Endothelial cell of umbilical vein (primary cell): ENCODE measurements around the gene CAMSAP1.

Experiments
- CTCF ChIP-seq, 2 donors: IDR thresholded peaks; 1 replicate in 1 of 2; 2 replicates in 1 of 2; pipeline ENCODE4 v1.5.1; 2011; ENCODE audit warnings: low read length in 2 of 2, mild to moderate bottlenecking in 2 of 2, moderate library complexity in 2 of 2, control low read depth in 1 of 2, inconsistent platforms in 1 of 2, low read depth in 1 of 2; ENCODE audit not compliant: insufficient read depth in 1 of 2; ENCODE audit errors: extremely low read depth in 1 of 2
- EZH2 ChIP-seq: IDR thresholded peaks from 2 replicates; pipeline ENCODE4 v1.6.1; 2012; ENCODE audit warnings: borderline replicate concordance, low read depth, mild to moderate bottlenecking, moderate library complexity, low read length, inconsistent platforms; ENCODE audit not compliant: severe bottlenecking
- FOS ChIP-seq: IDR thresholded peaks from 2 replicates; pipeline ENCODE4 v1.6.1; 2011; ENCODE audit warnings: mild to moderate bottlenecking, low read length, moderate library complexity, borderline replicate concordance; ENCODE audit not compliant: insufficient read depth
- GATA2 ChIP-seq: IDR thresholded peaks from 2 replicates; pipeline ENCODE4 v1.7.0; 2011; ENCODE audit warnings: low read depth, mild to moderate bottlenecking, moderate library complexity, mixed read lengths, low read length; ENCODE audit not compliant: insufficient read length, insufficient read depth
- JUN ChIP-seq: IDR thresholded peaks from 2 replicates; pipeline ENCODE4 v1.6.1; 2011; ENCODE audit warnings: borderline replicate concordance, low read depth; ENCODE audit not compliant: insufficient read length, insufficient read depth
- MAX ChIP-seq: IDR thresholded peaks from 2 replicates; pipeline ENCODE4 v1.6.1; 2011; ENCODE audit not compliant: insufficient read depth, insufficient read length
- POLR2A ChIP-seq: IDR thresholded peaks from 2 replicates; pipeline ENCODE4 v1.6.1; 2012; ENCODE audit warnings: low read depth, mild to moderate bottlenecking, control low read depth, low read length
- POLR2AphosphoS5 ChIP-seq: IDR thresholded peaks from 2 replicates; pipeline ENCODE4 v1.6.1; 2012; ENCODE audit warnings: low read depth, mild to moderate bottlenecking, control low read depth, low read length, moderate library complexity; ENCODE audit not compliant: insufficient read depth

- TF ChIP-seq POLR2A (no peak), CTCF (IDR thresholded peaks at IDR 0.05; ENCODE audit: extremely low read depth in 1 of 2, insufficient read depth in 1 of 2, low read depth in 1 of 2, low read length in 2 of 2) (no peak), POLR2AphosphoS5 (no peak), JUN (no peak), MAX (no peak), FOS (no peak), EZH2 (no peak), GATA2 (no peak)
Observed at GRCh38 chr9:135825435-135826187, 81.7 kb downstream of the CAMSAP1 start.
